Sigmoid colon (tissue), 4 donors: ENCODE results near the gene SDK2.

ENCODE experiments used
- EP300 ChIP-seq, 4 donors: sonication (generic); formaldehyde crosslinking; IDR thresholded peaks; one replicate each; pipeline ENCODE4 v1.6.1; 2017; ENCODE audit warnings: antibody characterized with exemption in 4 of 4
- POLR2A ChIP-seq, 2 donors: fragments of 450-650 bp; IDR thresholded peaks; one replicate each; pipeline ENCODE4 v1.6.1; 2016; ENCODE audit warnings: antibody characterized with exemption in 2 of 2, mild to moderate bottlenecking in 2 of 2, moderate library complexity in 2 of 2
- POLR2AphosphoS5 ChIP-seq, 4 donors: sonication (generic); formaldehyde crosslinking; IDR thresholded peaks; one replicate each; pipeline ENCODE4 v1.6.1; 2017; ENCODE audit warnings: antibody characterized with exemption in 4 of 4

- TF ChIP-seq POLR2A (IDR thresholded peaks at IDR 0.05) (no peak), EP300 (IDR thresholded peaks at IDR 0.05) (no peak), POLR2AphosphoS5 (IDR thresholded peaks at IDR 0.05) (no peak)
Observed at GRCh38 chr17:73531158-73531557, 113.1 kb downstream of the SDK2 start.
